GM19043 (cell line): ENCODE measurements around the gene TREML1.

ENCODE experiments used
- ATAC-seq: cut with Tn5 transposase; IDR thresholded peaks from one replicate; pipeline ENCODE4 v1.9.1; 2021; ENCODE audit warnings: low read depth; ENCODE audit not compliant: unreplicated experiment

TREML1 gene

DNA sequence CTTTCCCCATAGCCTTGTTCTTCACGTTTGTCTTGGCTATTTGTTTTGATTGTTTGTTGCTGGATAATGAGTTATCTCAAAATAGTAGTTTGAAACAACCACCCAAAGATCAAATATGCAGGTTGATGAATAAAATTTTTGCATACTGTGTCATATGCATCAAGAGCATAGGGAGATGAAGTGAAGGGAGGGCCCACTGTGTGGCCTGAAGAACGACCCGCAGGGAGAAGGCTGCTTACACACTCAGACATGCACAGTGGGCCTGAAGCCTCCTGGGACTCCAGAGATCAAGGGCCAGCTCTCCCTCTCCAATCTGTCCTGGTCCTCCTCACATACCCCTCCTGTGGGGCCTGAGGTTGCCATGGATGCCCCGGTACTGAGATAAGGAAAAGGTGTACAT is 25.0 kb upstream of the TREML1 start:
- no peak for ATAC-seq

DNA sequence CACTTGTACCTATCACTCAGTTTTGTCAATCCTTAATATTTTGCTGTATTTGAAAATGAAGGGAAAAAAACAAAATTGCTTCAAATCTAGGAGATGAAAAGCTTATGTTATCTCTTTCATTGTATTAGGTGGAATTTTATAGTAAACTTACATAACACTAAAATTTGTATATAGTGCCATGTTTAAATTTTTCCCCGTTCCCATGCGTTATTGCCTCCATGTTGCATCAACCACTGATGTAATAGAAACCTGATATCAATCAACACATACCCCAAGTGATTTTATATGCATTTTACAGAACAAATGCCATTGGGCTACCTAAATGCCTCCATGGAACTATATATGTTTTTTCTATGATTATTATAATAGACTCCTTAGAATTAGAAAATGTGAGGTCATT is 23.5 kb upstream of the TREML1 start:
- ATAC-seq: no peak

DNA sequence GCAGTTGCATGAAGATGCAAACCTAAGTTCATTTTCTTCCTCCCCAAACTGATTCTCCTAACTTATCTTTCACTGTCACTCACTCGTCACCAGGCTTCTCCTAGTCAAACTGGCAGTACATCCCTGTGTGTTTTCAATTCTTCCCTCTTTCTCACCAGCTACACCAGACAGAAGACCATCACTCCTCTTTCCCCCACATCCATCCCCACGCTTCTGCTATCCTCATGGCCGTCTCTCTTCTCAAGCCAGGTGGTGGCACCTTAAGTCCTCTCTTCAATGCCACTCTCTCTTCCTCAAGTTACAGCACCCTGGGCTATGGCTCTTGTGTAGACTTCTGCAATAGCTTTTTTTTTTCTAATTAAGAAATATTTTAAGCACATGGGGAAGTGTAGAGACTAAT is 23.1 kb upstream of the TREML1 start:
- ATAC-seq: no peak

DNA sequence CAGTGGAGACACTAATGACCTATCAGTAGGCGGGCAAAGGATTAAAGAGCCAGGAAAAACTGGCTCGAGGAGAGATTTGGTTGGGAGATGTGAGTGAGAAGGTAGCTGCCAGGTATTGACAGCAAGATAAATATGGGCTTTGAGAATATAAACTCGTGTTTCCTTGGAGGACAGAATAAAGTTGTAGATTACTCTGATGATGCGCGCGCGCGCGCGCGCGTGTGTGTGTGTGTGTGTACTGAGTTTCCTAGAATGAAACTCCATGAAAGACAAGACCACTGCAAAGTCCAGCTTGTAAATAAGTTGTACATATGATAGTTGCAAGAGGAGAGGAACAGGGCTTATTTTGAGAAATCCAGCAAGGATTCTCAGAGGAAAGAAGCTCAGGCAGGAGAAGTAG is 22.0 kb upstream of the TREML1 start:
- ATAC-seq: no peak

DNA sequence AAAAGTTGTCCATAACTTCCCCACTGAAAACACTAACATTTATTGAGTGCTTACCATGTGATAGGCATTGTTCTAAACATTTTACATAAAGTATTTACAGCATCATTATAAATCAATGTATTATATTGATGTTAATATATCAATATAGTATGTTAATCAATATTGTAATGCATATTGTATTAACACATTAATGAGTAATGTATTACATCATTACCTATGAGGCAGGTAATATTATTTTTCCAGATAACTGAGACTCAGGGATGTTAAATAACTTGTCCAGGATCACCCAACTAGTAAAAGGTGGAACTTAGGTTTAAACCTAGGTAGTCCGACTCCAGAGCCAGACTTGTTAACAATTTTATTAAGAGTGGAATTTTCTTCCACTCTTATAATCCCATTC is 20.9 kb upstream of the TREML1 start:
- ATAC-seq: no peak

DNA sequence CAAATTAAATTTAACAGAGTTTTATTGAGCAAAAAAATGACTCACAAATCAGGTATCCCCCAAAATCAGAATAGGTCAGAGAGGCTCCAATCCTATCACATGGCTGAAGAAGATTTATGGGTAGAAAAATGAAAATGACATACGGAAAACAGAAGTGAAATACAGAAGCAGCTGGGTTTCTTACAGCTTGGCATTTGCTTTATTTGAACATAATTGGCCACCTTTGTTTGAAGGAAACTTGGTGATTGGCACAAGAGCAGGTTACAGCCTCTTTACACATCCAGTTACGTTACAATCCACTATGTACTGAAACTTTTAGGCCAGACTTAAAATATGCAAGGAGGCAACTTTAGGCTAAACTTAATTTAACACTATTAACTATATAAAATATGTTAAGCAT is 20.5 kb upstream of the TREML1 start:
- no peak for ATAC-seq

DNA sequence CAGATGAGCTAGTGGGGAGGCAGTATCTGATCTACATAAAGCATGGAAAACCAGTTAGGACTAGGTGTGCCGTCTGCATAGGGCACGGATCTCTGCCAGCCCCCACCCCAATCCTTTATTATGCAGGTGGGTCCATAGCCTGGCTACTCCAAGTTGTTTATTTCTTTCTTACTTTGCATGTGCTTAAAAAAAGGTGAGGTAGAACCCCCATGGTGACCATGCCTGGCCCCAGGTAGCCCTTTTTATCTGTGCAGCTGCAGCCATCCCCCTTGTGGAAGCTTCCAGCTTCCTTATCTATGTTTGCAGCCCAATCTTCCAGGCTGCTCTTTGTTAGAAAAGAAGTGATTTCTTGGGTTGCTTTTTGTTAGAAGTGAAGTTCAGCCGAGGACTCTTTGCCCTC is 17.8 kb upstream of the TREML1 start:
- ATAC-seq: no peak

DNA sequence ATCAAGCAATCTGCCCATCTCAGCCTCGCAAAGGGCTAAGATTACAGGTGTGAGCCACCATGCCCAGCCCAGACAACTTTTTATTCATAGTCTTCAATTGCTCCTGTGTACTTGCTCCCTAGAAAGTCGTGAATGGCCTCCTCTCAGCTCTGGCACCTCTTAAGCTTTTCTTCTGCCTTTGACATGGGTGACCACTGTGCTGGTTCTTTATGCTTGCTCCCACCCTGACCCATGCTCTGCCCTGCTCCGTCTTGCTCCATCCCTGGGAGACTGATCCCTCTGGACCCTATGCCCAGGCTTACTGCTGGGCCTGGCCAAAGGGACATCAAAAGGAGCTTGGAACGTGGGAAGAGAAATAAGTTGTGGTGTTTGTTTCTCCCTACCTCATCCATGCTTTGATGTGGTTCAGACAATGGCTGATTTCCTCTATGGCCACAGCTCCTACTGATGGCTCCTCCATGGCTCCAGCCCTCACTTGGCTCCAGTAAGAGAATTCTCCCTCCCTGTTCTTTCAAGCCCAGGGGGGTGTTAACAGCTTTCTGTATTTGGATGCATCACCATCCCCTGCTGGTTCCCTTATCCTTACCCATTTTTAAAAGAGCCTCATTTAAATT is 16.5 kb upstream of the TREML1 start:
- ATAC-seq: no peak

DNA sequence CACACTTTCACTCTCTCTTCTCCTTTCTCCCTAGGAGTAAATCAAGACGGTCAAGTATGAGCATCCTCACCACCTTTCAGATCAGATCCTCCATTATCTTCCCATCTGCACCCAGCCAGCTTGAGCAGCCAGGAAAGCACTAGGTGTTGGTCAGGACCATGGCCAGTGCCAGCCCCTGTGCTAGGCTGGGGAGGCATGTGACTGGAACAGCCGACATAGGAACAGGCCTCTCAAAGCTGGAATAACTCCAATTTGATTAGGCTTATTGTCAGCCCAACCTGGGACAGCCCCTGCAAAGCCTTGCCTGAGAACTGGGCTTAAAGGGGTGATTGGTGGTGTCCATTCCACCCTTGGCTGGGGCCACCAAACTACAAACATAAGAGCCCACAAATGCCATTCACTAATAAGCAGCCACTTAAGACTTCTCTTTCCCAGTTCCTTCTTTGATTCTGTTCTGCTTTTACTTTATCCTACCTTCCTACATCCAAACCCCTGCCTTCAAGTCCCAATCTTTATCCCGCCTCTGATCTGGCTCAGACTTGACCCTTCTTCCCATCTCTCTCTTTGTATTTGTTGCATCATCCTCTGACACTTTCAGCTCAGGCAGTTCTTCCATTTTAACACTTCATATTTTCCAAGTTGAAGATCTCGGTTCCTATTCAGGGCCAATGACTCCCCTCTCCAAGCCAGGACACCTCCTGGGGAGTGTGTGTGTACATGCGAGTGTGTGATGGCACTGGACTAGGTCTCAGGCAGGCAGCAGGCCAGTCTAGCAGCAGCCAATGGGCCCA is 13.2 kb upstream of the TREML1 start:
- ATAC-seq: no peak

DNA sequence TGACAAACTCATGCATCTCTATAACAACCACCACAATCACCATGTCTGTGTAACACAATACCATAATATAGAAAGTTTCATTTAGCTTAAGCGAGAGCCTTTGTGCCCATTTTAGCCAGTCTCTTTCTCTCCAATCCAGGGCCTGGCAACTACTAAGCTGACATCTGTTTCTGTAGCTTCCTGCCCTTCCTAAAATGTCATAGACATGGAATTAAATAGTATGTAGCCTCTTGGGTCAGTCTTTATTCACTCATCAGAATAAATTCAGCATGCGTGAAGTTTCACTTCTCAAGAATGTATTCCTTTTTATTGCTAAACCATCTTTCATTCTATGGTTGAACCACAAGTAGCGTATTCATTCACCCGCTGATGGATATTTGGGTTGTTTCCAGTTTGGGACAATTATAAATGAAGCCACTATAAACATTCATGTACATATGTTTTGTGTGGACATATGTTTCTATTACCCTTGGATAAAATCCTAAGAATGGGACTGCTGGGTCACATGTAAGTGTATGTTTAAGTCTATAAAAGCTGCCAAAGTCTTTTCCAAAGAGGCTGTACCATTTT is 10.5 kb upstream of the TREML1 start:
- ATAC-seq: no peak

DNA sequence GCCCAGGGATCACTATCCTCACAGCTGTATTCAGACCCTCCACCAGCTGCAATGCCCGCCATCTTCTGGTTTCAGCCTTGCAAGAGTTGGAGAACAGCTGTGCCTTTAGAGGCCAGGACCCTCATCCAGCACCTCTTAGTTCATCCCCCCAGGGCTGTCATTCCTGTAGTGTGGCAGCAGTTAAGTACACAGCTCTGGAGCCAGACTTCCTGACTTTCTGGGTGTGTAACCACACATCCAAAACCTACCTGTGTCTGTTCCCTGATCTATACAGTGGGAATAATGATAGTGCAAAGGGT is 9.2 kb upstream of the TREML1 start:
- no peak for ATAC-seq

DNA sequence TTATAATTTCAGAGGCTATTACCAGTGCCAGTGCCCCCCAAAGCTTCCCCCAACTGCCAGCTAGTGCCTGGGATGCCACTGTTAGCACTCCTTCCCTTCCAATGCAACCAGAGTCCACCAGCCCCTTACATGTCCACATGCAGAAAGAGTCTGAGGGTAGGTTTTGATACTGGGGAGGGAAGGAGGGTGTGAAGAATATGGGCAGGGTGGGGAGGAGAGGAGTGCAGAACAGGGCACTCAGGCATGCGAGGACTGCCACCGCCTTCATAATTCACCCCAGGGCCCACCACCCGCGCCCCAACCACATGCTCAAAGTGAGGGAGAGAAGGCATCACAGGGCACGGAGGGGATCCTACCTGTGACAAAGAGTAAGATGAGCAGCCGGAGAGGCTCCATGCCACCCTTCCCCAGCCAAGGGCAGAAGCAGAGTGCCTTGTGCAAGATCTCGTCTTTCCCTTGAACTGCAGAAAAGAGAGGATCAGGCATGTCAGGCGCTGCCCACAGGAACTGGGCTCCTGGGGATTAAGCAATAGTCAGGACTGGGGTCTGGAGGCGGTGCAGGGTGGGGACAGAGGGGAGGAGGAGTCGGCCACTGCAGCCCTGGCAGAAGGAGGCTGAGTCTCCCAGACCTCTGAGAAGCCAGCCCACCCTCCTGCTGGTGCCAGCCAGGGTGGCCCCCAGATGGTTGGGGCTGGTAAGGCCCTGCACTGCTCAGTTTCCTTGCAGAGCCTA is 8.7 kb upstream of the TREML1 start, which contains the start of gene TREM2:
Gene TREM2 (minus strand): TSS at position 430 of the 732 bp plus-strand sequence. CDS start 34 bp downstream, at position 396.
- ATAC-seq: no peak

DNA sequence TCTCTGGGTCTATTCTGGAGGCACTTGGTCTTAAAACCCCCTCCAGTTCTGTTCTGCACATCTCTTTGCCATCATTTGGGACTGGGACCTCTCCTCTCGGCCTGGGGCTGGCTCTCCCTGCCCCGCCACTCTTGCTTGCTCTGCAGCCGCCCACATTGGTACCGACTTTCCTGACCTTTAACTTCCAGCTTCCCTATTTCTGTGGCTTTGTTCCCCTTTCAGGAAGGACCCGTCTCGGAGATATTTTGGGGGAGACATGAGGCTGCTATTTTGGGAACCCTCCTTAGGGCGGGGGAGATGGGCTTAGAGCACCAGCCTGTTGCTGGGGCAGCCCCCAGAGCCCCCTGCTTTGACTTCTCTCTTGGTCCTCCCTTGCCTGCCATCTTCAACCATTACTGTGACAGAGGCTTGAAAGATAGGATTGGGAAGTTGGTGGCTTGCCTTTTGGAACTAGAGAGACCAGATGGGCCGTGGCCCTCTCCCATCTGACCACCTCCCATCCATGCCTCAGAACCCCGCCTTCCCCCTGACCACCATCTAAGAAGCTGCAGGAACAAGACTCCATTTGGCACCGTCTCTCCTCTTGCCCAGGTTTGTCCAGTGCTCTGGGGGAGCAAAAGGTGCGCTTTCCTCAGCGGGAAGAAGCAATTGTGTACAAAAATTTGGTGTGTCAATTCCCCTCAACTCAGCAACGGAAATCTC is 7.9 kb upstream of the TREML1 start:
- ATAC-seq: no peak

DNA sequence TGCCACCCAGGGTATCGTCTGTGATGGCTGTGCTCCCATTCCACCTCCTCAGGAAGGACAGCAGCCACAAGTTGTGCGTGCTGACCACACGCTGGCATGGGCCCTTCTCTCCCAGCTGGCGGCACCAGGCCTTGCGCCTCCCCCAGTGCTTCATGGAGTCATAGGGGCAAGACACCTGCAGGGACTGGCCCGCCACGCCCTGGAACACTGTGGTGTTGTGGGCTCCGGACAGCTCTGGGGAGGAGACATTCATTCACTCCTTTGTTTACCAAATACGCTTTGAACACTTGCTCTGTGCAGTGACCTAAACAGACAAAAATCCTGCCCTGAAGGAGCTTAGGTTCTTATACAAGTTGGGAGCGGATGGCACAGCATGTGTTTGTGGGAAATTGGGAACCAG is 7.2 kb upstream of the TREML1 start:
- no peak for ATAC-seq

DNA sequence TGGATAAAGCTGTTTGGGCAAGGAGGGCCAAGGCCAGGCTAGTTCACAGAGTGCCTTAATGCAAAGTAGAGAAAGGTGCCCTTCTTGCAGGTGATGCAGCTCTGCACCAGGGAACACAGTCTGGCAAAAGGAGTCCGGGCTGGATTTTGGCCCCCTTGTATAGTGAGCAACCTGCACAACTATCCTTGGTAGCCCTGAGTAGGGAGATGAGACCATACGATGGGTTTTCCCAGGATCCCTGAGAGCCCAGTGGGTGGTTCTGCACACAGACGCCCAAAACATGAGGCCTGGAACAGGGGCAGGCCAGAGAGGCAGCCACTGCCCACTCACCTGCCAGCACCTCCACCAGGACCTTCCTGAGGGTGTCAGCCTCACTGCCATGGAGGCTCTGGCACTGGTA is 6.8 kb upstream of the TREML1 start:
- no peak for ATAC-seq

DNA sequence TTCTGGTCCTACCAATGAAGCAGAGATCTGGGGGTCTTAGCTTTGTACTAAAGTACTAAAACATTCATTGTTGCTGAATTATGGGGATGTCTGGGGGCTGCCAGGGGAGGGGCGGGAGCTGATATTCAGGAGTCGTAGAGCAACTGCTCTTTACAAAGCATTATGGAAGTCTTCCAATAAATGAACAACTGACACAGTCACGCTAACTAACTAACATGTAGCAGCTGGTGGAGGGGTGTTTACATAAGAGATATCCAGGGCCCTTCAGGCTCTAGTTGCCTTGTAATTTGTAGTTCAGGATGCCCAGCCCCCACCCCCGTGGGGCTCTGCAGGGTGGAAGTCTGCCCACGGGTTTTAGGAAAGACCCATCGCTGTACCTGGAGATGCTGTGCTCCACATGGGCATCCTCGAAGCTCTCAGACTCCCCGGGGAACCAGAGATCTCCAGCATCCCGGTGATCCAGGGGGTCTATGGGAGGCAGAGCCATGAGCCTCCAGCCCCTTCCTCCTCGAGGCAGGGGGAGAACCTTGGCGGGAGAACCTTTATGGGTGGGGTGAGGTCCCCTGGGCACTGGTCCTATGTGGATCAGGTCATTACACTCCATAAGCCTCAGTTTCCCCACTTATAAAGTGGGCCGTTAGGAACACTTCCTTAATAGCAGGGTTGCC is 5.4 kb upstream of the TREML1 start:
- no peak for ATAC-seq

DNA sequence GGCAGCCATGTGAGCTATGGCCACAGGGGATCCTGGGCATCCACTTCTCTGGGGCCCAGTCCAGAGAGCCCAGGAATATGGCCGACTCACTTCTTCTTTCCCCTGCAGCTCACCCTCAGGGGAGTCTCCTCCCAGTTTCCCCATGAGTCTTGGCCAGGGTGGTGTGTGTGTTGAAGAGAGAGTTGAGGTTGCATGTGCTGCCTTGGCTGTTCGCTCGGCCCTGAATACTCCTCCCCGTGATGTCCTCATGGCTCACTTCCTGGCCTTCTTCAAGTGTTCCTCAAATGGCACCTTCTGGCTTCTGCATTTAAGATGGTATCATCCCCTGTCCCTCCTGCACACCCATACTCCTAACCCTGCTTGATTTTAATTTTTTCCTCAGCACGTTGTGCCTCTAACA is 3.2 kb upstream of the TREML1 start:
- ATAC-seq: no peak

DNA sequence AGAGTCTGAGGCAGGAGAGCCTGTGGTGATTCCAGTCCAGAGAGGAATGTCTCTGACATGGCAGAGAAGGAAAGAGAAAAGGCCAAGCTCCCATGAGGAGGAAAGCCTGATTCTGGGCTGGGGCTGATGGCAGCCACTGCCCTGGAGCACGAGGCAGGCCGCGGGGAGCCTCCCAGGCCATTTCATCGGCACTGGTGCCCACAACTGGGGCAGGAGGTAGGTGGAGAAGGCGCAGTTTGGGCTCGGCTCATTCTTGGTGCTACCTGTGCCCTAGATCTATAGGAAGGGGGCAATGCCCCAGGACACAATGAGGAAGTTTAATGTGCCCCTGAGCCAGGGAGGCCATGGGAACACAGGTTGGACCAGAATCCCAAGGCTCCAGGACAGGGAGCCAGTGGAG is 2.6 kb upstream of the TREML1 start:
- ATAC-seq: no peak

DNA sequence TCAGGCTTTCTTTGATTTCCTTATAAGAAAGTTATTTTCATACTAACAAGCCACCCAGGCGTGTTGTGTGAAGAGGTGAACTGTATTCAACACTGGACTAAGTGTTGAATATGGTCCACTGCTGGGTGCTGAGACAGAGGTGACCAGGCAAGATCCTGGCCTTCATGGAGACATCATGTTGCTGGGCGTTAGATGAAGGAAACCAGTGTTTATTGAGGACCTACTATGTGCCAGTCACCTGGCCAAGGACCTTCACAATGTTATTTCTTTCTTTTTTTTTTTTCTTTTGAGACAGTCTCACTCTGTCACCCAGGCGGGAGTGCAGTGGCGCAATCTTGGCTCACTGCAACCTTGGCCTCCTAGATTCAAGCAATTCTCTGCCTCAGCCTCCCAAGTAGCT is 1.9 kb upstream of the TREML1 start:
- no peak for ATAC-seq

DNA sequence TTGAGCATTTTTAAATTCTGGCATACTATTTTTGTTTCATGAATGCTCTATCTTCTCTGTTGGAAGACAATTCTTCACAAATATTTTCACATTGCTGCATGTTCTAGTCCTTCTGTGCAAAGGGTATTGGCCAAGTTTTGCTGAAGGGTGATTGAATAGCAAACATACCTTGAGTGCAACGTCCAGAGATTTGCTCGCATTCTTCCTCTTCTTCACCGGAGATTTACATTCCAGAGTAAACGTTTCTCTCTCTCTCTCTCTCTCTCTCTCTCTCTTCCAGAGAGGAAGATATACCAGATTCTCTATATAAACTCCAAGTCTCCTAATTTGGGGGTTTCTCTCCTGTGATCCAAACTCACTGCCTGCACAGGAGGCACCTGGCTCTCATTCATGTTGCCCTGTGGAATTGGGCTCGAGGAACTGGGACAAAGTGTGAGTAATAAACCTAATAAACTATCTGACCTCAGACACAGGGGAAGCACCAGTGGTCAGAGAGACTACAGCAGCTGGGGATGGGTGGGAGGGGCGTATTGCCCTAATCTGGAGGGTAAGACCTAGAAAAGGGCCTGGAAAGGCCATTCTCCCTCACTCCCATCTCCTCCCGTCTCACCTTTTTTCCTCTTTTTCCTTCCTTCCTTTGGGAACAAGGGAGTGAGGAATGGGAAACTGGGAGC is 1.1 kb upstream of the TREML1 start:
- ATAC-seq: no peak
